Loucy (cell line): ENCODE results near the gene MED14.

Source experiments
- CTCF ChIP-seq: fragments of 200-600 bp; sonication (generic); conservative IDR thresholded peaks from 2 replicates; pipeline ENCODE4 v1.5.1; 2014; ENCODE audit warnings: mild to moderate bottlenecking, antibody characterized with exemption, low read length
- EZH2phosphoT487 ChIP-seq: fragments of 200-600 bp; IDR thresholded peaks from 2 replicates; pipeline ENCODE4 v1.6.1; 2018; ENCODE audit warnings: antibody characterized with exemption, mild to moderate bottlenecking, moderate library complexity, borderline replicate concordance

- TF ChIP-seq CTCF: no peak
- no peak for TF ChIP-seq EZH2phosphoT487
These were observed 34.6 kb downstream of the MED14 start for GRCh38 chrX:40700640-40701342.
